HG03045 (cell line): Measurements from ENCODE around the gene EMP2.

ENCODE experiments used
- ATAC-seq: cut with Tn5 transposase; IDR thresholded peaks from one replicate; pipeline ENCODE4 v1.9.1; 2021; ENCODE audit warnings: mild to moderate bottlenecking, moderate library complexity; ENCODE audit not compliant: unreplicated experiment

Gene EMP2

GRCh38 chr16:10610499-10611184 lies 30.2 kb upstream of the EMP2 start:
- ATAC-seq = no peak

GRCh38 chr16:10609402-10609774 lies 29.0 kb upstream of the EMP2 start:
- ATAC-seq = no peak

GRCh38 chr16:10608687-10609401 lies 28.4 kb upstream of the EMP2 start:
- no peak for ATAC-seq

- no peak for ATAC-seq
These were observed 26.8 kb upstream of the EMP2 start for GRCh38 chr16:10607157-10607556.

- ATAC-seq = no peak
These were observed 26.2 kb upstream of the EMP2 start for GRCh38 chr16:10606607-10607006.

GRCh38 chr16:10605636-10606035 lies 25.2 kb upstream of the EMP2 start:
- no peak for ATAC-seq

- ATAC-seq = no peak
These were observed 21.3 kb upstream of the EMP2 start for GRCh38 chr16:10601444-10602408.

- no peak for ATAC-seq
These were observed 20.5 kb upstream of the EMP2 start for GRCh38 chr16:10600782-10601443.

GRCh38 chr16:10599626-10600025 lies 19.2 kb upstream of the EMP2 start:
- no peak for ATAC-seq

- ATAC-seq = no peak
These were observed 17.8 kb upstream of the EMP2 start for GRCh38 chr16:10598157-10598556.

- ATAC-seq = no peak
These were observed 16.8 kb upstream of the EMP2 start for GRCh38 chr16:10597187-10597601.

GRCh38 chr16:10594312-10594950 lies 14.0 kb upstream of the EMP2 start:
- ATAC-seq = no peak

- ATAC-seq = no peak
These were observed 12.2 kb upstream of the EMP2 start for GRCh38 chr16:10592611-10593010.

- ATAC-seq = no peak
These were observed 9.9 kb upstream of the EMP2 start for GRCh38 chr16:10590342-10590741.

GRCh38 chr16:10589109-10589508 lies 8.7 kb upstream of the EMP2 start:
- no peak for ATAC-seq

GRCh38 chr16:10587622-10588021 lies 7.2 kb upstream of the EMP2 start:
- ATAC-seq = no peak

GRCh38 chr16:10584981-10585438 lies 4.6 kb upstream of the EMP2 start:
- ATAC-seq = no peak

GRCh38 chr16:10583269-10583668 lies 2.9 kb upstream of the EMP2 start:
- ATAC-seq = no peak

- no peak for ATAC-seq
These were observed 1.1 kb upstream of the EMP2 start for GRCh38 chr16:10581507-10581906.

GRCh38 chr16:10580883-10581247 lies 467 bp upstream of the EMP2 start:
- no peak for ATAC-seq
